Lower leg skin (tissue), 3 donors: Measurements from ENCODE around the gene AEBP1.

Source experiments
- CTCF ChIP-seq, 3 donors: fragments of 450-650 bp; IDR thresholded peaks; one replicate each; pipeline ENCODE4 v1.5.1; 2016; ENCODE audit warnings: antibody characterized with exemption in 3 of 3, mild to moderate bottlenecking in 3 of 3, moderate library complexity in 2 of 3
- POLR2A ChIP-seq, 2 donors: fragments of 450-650 bp; IDR thresholded peaks; one replicate each; pipeline ENCODE4 v1.6.1; 2016 to 2017; ENCODE audit warnings: antibody characterized with exemption in 2 of 2, mild to moderate bottlenecking in 1 of 2, moderate library complexity in 1 of 2

- no peak for TF ChIP-seq POLR2A (IDR thresholded peaks at IDR 0.05)
- TF ChIP-seq CTCF (IDR thresholded peaks at IDR 0.05) = no peak
Observed at GRCh38 chr7:44067064-44067951, 36.8 kb upstream of the AEBP1 start.
